Measurements from ENCODE around the gene CARHSP1.
"Not testable (repeated sequence)": the region's sequence is repeated elsewhere in the genome, so short reads cannot be mapped to it uniquely, and the experiment has no call there.

CARHSP1 gene

DNA sequence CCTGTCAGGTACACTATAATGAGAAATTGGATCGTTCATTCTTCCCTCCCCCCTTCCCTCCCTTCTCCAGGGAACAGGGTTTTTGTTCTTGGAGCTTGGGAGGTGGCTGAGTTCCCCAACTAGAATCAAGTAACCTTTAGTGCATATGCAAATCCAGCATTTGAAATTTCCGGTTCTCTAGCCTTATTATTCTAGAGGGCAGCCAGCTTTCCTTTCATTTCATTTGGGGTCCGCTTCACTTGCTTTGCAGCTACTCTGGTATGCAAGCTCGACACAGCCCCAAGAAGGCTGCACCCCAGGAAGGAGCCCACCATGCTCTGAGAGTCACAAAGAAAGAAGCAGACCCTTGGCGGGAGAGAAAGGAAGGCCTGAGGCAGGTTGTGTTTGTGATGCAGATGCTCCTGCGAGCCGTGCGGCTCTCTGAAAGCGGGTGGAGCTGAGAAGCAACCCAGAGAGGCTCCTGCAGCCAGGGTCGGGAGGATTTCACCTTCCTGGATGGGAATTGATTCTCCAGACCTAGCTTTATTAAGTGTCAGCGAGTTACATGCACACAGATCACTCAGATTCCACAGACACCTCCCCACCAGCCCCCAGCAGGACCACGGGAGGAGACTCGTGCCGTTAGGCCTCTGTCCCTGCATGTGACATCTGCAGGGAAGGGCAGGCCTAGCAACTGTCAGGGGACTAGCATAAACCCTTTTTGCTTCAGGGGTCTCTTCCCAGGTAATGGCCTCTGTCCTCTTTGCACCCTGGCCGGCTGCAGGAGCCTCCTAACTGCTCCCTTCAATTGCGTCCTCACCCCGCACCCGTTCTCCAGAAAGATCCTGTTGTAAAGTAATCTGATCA lies 36.7 kb downstream of the CARHSP1 start:
- DNase-seq (ENCODE audit: low read depth in 1 of 2, low spot score in 1 of 2), result no peak

DNA sequence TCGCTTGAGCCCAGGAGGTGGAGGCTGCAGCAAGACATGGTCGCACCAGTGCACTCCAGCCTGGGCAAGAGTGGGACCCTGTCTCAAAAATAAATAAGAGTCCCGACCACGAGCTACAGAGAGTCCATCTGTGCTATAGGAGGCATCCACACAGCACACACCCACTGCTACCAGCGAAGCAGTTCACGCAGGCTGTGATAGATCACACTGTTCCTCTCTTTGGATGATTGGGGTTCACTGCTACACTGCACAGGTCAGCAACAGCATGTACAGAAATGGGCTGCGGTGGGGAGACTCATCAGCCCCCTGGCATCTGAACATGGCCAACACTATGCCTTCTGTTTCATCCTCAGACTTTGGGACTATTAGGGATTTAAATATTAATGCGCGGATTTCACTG lies 37.4 kb downstream of the CARHSP1 start:
- DNase-seq (ENCODE audit: low read depth in 1 of 2, low spot score in 1 of 2), result no peak

DNA sequence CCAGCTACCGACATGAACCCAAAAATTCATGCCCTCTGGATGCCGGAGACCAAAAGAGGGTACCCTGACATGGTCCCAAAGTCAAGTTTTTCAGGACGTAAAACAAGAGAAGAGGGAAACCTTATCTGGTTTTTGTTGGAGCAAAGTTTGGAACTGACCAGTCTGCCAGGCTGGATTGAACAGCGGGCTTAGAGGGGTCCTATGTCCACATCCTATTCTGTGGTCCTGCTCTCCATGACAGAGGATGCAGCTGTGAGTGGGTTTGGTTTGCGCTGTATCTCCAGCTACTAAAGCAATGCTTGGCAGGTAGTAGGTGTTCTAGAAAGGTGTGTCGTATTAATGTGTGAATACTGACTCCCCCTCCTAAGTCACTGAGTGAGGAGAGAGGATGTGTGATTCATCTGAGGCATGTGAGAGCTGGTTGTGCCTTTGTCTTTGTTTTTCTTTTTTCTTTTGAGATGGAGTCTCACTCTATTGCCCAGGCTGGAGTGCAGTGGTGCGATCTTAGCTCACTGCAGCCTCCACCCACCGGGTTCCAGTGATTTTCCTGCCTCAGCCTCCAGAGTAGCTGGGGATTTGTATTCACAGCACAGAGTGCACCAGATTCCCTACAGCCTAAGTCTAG lies 40.2 kb downstream of the CARHSP1 start:
- no peak for DNase-seq (ENCODE audit: low read depth in 1 of 2, low spot score in 1 of 2)

DNA sequence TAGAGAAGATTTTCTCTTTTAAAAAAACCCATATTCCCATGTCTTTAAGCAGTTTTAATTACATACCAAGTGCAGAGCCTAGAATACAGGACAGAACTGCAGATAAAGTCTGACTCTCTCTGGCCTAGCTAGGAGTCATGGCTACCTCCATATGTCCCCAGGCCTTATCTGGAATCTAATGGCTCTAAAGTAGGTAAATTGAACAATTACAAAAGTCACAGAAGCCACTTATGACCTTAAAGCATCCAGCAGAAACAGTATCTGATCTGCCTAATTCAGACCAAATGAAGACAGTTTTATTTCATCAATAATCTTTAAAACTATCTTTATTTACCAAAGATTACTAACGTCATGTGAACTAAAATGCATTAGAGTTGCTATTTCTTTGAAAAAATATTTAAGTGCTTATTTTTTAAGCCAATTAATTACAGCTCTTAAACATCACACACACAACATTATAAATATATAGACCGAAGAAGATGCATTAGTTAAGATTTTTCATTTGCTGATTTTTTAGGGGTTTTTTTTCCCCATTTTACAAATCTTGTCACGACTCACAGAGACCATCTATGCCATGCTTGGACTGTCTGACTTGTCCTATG lies 42.4 kb downstream of the CARHSP1 start:
- DNase-seq (ENCODE audit: low read depth in 1 of 2, low spot score in 1 of 2), result no peak

DNA sequence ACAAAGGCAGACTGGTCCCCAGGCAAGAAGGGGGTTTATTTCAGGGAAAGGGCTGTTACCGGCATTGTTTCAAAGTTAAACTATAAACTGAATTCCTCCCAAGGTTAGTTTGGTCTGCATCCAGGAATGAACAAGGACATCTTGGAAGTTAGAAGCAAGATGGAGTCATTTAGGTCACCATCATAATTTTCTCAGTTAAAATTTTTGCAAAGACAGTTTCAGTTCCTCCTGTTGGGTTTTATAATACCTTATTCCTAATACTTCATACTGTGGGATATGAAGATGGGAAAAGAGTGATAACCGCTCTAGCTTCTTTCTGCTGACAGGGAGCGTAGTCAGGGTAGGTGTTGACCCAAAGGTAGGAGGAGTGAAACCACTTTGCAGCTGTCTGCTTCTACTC lies 46.4 kb downstream of the CARHSP1 start:
- DNase-seq (ENCODE audit: low read depth in 1 of 2, low spot score in 1 of 2), result no peak

DNA sequence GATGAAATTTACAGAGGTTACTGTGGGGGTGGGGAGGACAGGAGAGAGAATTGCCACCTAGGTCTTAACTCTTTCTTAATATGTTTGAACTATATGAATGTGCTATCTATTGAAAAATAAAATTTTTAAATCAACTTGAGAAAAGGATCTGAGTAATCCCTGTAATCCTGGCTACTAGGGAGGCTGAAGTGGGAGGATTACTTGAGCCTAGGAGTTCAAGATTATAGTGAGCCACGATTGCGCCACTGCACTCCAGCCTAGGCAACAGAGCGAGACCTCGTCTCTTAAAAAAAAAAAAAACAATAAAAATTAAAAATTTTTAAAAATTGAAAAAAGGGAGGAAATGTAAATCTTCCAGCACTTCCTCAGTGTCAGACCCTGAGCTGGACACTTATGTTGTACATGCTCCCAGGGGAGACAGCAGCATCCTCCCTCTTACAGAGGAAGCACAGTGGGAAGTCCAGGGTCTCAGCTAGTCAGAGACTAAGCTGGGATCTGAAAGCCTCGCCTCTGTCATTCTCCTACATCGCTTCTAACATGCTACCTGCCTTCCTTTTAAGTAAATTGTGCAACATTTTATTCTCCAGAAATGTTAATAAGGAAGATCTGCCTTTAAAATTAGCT lies 49.3 kb downstream of the CARHSP1 start:
- DNase-seq (ENCODE audit: low read depth in 1 of 2, low spot score in 1 of 2), result no peak

DNA sequence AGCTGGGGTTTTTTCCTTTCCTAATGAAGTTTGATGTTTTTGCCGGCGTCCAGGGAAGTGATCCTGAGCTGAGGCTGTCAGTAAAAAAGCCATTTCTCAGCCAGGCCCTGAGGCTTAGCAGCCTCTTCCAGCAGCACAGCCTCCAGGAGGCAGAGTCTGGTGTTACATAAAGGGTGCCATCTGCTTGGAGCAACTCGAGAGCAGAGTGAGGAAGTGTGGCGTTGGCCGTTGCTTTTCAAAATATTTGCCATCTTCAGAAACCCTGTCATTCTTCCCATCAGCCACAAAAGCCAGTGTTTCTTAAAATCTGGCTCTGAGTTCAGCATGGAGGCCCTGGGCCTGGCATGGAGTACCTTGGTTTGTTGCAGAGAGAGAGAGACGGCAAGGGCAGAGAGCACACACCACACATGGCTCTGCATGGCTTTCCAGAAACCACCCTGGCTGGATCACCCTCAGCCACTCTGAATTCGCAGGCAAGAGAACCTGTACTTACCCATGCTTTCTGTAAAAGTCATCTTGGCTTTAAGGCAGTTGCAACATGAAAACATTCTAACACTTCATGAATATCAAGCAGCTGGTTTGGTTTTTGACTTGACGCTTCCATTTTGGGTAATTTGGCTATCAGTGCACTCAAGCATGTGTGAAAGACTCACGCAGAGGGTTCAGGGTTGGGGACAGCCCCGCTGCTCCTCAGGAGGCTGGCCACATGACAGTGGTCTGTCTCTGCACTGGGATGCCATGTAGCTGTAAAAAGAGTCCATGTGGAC lies 50.1 kb downstream of the CARHSP1 start:
- no peak for DNase-seq (ENCODE audit: low read depth in 1 of 2, low spot score in 1 of 2)

DNA sequence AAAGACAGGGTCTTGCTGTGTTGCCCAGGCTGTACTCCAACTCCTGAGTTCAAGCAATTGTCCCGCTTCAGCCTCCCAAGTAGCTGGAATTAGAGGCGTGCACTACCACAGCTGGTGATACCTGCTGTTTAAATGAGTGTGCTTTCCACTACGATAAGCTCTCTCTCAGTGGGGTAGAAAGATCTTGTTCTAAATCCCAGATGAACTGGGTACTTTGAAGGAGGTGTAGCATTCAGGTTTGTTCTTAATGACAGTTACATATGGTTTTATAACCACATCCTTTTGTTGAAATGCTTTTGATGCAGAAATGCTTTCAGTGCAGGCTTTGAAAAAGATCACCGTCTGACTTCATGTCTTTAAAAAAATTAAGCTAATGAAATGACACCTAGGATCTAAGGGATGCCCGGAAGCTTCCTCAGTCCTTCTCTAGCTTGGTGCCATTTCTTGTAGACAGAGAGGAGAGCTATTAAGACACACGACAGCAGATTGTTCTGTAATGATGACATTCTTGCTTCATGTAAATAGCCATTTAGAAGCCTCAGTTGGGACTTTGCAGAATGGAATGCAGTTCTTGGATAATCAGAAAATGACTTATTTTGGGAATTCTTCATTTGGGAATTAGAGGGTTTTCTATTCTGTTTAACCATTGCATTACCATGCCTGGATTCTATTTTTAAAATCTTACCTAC lies 51.7 kb downstream of the CARHSP1 start:
- no peak for DNase-seq (ENCODE audit: low read depth in 1 of 2, low spot score in 1 of 2)

DNA sequence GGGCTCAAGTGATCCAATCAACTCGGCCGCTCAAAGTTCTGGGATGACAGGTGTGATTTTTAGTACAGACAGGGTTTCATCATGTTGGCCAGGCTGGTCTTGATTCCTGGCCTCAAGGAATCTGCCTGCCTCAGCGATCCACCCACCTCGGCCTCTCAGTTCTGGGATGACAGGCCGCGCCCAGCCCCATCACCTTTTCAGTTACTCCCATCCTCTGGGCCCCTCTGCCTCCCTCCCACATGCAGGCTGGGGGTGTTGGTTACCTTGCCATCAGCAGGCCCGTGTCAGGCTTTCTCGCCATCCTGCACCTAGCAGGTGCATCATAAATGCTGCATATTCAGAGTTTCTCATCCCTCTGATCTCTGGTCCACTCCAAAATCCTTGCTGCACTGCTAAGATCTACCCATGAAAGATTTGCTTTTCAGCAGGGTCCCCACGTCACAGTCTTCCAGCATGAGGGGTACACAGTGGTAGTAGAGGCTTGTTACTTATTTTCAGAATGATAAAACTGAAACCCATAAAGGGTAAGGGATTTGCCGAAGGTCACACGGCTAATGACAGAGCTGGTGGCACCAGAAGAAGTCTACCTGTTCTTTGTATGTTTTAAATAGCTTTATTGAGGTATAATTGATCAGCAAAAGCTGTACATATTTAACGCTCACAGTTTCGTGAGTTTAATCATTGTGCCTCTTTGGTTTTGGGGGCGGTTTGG lies 54.6 kb downstream of the CARHSP1 start:
- DNase-seq (ENCODE audit: low read depth in 1 of 2, low spot score in 1 of 2), result no peak

DNA sequence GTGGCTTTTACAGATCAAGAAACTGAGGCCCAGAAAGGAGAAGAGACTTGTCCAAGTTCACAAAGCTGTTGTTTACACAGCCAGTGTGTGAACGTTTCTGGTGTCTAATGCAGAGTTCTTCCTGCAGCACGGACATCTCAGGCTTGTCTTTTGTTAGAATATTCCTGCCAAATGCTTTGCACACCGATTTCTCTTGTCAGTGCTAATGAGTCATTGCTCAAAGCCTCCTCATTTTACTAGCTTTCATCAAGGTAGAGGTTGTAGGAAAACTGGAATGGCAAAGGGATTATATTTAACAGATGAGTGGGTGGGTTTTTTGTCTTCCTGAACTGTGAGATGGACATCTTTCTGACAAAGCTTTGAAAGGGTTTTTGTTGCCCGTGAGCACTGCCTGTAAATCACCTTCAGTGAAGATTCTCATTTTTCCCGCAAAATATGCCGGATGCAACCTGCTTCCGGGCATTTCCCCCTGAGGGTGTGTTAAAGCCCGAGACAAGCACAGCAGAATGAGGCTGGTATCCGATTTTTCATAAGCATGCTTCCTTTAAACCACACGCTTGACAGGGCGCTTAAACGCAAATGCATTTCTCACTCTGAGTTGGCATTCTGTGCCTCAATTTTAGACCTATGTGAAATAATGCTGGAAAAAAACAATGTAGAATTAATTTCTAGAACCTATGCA lies 56.5 kb downstream of the CARHSP1 start:
- DNase-seq (ENCODE audit: low read depth in 1 of 2, low spot score in 1 of 2), result no peak

DNA sequence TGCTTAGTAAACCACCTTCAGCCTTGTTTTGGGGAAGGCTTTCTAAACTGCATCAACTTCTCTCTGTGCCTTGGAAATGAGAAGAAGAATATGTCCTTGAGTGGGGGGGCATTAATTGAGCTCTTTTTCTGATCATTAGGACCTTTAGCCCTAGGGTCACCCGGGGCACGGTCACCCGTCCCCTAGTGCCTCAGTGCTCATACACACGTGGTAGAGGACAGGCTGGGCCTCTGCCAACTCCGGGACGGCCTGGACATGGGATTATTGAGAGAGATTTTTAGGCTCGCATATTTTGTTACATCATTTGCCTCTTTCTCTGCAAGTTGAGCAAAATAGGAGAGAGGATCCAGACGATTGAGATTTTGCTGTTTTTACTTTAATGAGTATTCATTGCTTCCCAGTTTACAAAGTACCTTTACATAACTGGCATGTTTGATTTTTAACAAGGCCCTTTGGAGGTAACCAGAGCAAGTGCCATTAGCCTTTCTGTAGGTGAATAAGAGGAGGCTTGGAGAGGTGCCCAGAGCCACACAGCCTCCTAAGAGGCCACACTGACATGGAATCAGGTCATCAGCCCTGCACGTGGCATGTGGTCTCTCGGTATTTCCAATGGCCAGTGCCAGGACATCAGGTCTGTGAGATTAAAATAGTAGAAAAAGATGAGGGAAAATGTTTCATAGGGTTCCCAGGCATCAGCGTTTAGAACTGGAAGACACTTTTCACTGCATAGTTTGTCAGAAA lies 60.0 kb downstream of the CARHSP1 start:
- no peak for DNase-seq (ENCODE audit: low read depth in 1 of 2, low spot score in 1 of 2)

DNA sequence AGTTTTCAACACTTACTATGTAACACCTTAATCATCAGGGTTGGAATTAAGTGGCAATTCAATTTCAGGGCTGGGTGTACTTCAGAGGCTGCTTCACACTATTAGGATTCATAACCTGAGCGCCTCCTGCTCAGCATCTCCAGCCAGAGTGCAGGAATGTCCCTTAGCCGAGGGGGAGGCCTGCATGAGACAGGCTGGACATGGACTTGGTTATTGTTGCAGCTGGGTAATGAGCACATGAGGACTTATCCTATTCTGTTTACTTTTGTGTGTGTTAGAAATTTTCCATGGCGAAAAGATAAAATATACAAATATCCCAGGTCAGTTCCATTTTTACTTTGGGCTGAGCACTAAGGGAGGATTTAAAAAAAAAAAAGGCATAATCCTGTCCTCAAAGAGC lies 60.8 kb downstream of the CARHSP1 start:
- DNase-seq (ENCODE audit: low read depth in 1 of 2, low spot score in 1 of 2), result no peak

DNA sequence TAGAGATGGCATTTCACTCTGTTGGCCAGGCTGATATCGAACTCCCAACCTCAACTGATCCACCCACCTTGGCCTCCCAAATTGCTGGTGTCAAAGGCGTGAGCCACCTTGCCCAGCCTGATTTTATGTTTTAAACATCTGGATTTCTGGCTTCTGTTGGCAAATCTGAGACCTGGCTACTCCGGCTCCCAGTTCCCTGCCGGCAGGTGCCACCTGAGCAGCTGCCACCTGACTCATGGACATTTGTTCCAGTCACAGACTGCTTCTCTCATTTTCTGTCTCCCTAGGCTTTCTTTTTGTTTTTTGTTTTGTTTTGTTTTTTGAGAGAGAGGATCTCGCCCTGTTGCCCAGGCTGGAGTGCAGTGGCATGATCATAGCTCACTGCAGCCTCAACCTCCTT lies 61.6 kb downstream of the CARHSP1 start:
- no peak for DNase-seq (ENCODE audit: low read depth in 1 of 2, low spot score in 1 of 2)

DNA sequence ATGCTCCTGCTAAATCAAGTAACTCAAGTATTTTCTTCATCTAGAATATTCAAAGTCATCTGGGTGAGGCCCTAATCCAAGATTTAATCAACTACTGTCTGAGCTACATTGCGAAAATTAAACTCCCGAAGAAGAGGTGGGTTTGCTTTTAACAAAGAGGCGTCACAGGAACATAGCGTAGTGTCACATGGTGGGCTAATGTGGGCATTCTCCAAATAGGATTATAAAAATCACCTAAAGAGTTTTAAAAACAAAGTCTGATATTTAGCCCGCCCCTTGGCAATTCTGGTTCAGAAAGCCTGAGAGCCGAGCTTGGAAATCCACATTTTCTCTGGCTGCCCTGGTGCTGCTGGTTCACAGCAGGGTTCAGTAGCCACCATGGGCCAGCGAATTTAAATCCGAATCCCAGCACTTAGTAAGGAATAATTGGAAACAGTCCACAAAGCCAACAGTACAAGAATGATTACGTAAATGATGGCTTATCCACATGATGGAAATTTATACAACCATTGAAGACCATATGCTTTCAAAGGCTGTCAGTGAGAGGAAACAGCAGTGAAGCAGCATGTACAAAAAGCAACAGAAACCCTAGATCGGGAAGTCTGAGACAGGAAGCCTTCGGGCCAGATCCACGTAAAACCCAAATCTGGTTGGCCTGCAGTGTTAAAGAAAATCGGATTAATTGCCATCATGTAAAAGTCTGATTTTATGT lies 62.4 kb downstream of the CARHSP1 start:
- no peak for DNase-seq (ENCODE audit: low read depth in 1 of 2, low spot score in 1 of 2)

DNA sequence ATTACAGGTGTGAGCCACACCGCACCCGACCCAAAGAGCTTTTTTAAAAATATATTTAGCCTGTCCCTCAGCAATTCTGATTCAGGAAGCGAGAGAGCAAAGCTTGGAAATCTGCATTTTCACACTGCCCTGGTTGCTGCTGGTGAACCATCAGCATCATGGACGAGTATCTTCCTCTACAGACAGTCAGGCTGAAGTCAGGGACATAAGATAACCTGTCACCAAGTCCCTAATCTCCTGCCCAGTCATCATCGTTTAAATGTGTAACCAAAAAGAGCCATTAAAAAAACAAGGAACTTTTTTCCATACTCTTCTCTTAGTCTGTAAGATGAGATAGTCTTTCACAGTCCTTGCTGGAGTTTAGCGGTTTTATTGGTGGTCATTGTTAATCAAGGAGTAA lies 64.5 kb downstream of the CARHSP1 start:
- DNase-seq (ENCODE audit: low read depth in 1 of 2, low spot score in 1 of 2), result no peak

DNA sequence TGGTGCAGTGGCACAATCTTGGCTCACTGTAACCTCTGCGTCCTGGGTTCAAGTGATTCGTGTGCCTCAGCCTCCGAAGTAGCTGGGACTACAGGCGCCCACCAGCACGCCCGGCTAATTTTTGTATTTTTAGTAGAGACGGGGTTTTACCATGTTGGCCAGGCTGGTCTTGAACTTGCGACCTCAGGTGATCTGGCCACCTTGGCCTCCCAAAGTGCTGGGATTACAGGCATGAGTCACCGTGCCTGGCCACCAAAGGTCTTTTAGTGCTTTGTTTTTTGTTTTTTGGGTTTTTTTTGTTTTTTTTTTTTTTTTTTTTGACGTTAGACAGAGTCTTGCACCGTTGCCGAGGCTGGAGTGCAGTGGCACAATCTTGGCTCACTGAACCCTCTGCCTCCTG lies 65.1 kb downstream of the CARHSP1 start:
- DNase-seq (ENCODE audit: low read depth in 1 of 2, low spot score in 1 of 2), result not testable (repeated sequence)

Data from activated T-helper 1 cell treated with anti-CD3 and anti-CD28 coated beads, Interleukin-2, amount 50 U/mL, for 16 hours (primary cell).